ENCODE data around the gene PRKX. TPM values are rescaled to one million over a fixed set of nuclear protein-coding genes. Genes with fewer than 3 reads are reported as not detected.

The PRKX gene
- total and polyA plus RNA-seq, 2 of the 4 experiments (the other 2 are of a cell fraction): 7.2 to 14.9 TPM

- H2BK5ac ChIP-seq (ENCODE audit: low read depth, low read length, poor library complexity, severe bottlenecking): no peak overlapping the region
- no peak overlapping the region for H2BK15ac ChIP-seq (ENCODE audit: low read depth, low read length)
- no peak overlapping the region for H4K5ac ChIP-seq (ENCODE audit: low read depth, low read length)
- no peak overlapping the region for H2AK9ac ChIP-seq (replicated peaks; ENCODE audit: low read depth, low read length, poor library complexity)
- no peak overlapping the region for H4K91ac ChIP-seq (ENCODE audit: insufficient read depth, low read depth, low read length)
- H2AK5ac ChIP-seq (ENCODE audit: low read depth, low read length): no peak overlapping the region
- BruUV-seq (replicated peaks): no TSS peak
- WGBS, 2 experiments (ENCODE audit: extremely low coverage in 2 of 2, insufficient read length in 1 of 2): no CpG with 5 or more reads among the region's 2 CpGs
- H3K9ac ChIP-seq (ENCODE audit: low read depth, low read length): no peak overlapping the region
- no peak overlapping the region for H4K8ac ChIP-seq (ENCODE audit: low read depth in 2 of 2, low read length in 2 of 2)
- ATAC-seq (ENCODE audit: low read depth): no peak
- no peak overlapping the region for H2BK20ac ChIP-seq (ENCODE audit: low read depth, low read length)
- H4K20me1 ChIP-seq (ENCODE audit: insufficient read depth, low read length): no peaks in the 10 kb centered on the region
- no peak overlapping the region for H3K27ac ChIP-seq (ENCODE audit: insufficient read depth, low read length)
- dilution Hi-C loops (cut with HindIII; ENCODE audit: low sequenced_read_pairs, unreplicated experiment): no loop called here
- ChIA-PET CTCF (no interaction called here), POLR2A (ENCODE audit: unreplicated experiment) (no interaction called here)
- no peak overlapping the region for H3K4me2 ChIP-seq (ENCODE audit: low read depth, low read length)
- H3K14ac ChIP-seq (replicated peaks; ENCODE audit: low read depth, low read length): no peak overlapping the region
- no peak overlapping the region for H2BK120ac ChIP-seq (ENCODE audit: low read depth, low read length)
- no peak overlapping the region for H3K4me3 ChIP-seq (ENCODE audit: insufficient read depth, low read depth, low read length)
- H2AFZ ChIP-seq (replicated peaks; ENCODE audit: low read length, poor library complexity): no peak overlapping the region
- intact Hi-C loops (cut with micrococcal nuclease): loop anchor here (5.0 to 10.0 kb wide), 2 partner anchors 294 to 607 kb away; partner anchors contain the start of gene MXRA5
- no peaks in the 10 kb centered on the region for H3K4me1 ChIP-seq (ENCODE audit: control insufficient read depth, insufficient read depth, low read length)
- H3K56ac ChIP-seq (ENCODE audit: extremely low read depth, insufficient read depth, low read length): no peak overlapping the region
- H3K9me1 ChIP-seq (ENCODE audit: insufficient read depth, low read length): no peaks in the 10 kb centered on the region
- H3K4ac ChIP-seq (ENCODE audit: low read depth, low read length): no peak overlapping the region
- H3K79me1 ChIP-seq (ENCODE audit: low read depth in 1 of 2, low read length in 2 of 2): no peaks in the 10 kb centered on the region; a peak in 1 of 4 replicates
- no peak overlapping the region for H3K23ac ChIP-seq (ENCODE audit: low read depth, low read length)
- in situ Hi-C loops (cut with MboI; ENCODE audit: low sequenced_read_pairs): loop anchor here (25.0 kb wide), 2 partner anchors 527 to 752 kb away; no protein-coding TSS in a partner anchor
- peaks cover 2% of the 10 kb centered on the region; the same call in 1 of the 2 replicates for H3K9me3 ChIP-seq (ENCODE audit: control insufficient read depth, insufficient read depth, low read length)
- TF ChIP-seq CHD1 (IDR thresholded peaks at IDR 0.05; ENCODE audit: low read depth, low read length): no peak
- TF ChIP-seq MXI1 (IDR thresholded peaks at IDR 0.05; ENCODE audit: borderline replicate concordance, low read depth, low read length): no peak
- TF ChIP-seq MAZ (IDR thresholded peaks at IDR 0.05; ENCODE audit: borderline replicate concordance, low read depth, low read length): no peak
- no peak for TF ChIP-seq ELK1 (IDR thresholded peaks at IDR 0.05; ENCODE audit: borderline replicate concordance, low read depth, low read length)
- no peak for TF ChIP-seq RCOR1 (IDR thresholded peaks at IDR 0.05; ENCODE audit: insufficient replicate concordance, low read length)
- no peak for TF ChIP-seq NFE2L2 (IDR thresholded peaks at IDR 0.05; ENCODE audit: low read depth, low read length)
- TF ChIP-seq POLR2A (IDR thresholded peaks at IDR 0.05; ENCODE audit: low read depth, low read length): no peak
- no peak for DNase-seq
- no peaks in the 10 kb centered on the region for H3K27me3 ChIP-seq (ENCODE audit: control insufficient read depth, insufficient read depth, low read length)
- no peak overlapping the region for H3K18ac ChIP-seq (ENCODE audit: low read depth, low read length)
- peaks cover 10% of the 10 kb centered on the region; the same call in 1 of the 2 replicates for H3K36me3 ChIP-seq (ENCODE audit: control insufficient read depth, insufficient read depth, low read length)
Observed at GRCh38 chrX:3639236-3639635, 74.2 kb downstream of the PRKX start.
